Endothelial cell of umbilical vein (primary cell): ENCODE data around the gene FRK. TPM values are rescaled to one million over a fixed set of nuclear protein-coding genes. Genes with fewer than 3 reads are reported as not detected.

Experiments used
- BruUV-seq: library from RNA; stranded (reverse); fragments of 400-500 nt; replicated peaks from 2 replicates; lab custom pipeline; 2021; lab: Mats Ljungman, UMichigan
- CTCF ChIA-PET: fragments of 300-600, 350-600 bp; sonication (Branson Sonifier 250); formaldehyde crosslinking; loops from one replicate; lab custom pipeline; 2021; ENCODE audit warnings: antibody characterized with exemption, inconsistent platforms; lab: Charles Lee
- POLR2A ChIA-PET: fragments of 300-600, 350-600 bp; sonication (Branson Sonifier 250); formaldehyde crosslinking; loops from one replicate; lab custom pipeline; 2021; ENCODE audit warnings: antibody characterized with exemption, inconsistent platforms; lab: Charles Lee
- DNase-seq: peaks from one replicate; pipeline ENCODE4 v3.0.0-alpha.2; 2011; ENCODE audit warnings: low read depth, low spot score
- FAIRE-seq: peaks from 2 replicates; lab custom pipeline; 2011; peaks lifted over from hg19 to GRCh38; lab: Jason Lieb, UNC
- H2AFZ ChIP-seq: 2 replicates; pipeline ENCODE4 v1.6.0; 2012; ENCODE audit warnings: low read depth, low read length, control low read depth, inconsistent platforms
- H3K27ac ChIP-seq: 2 replicates; pipeline ENCODE4 v1.5.1; 2011; ENCODE audit warnings: low read depth, mild to moderate bottlenecking, control low read depth, low read length, moderate library complexity; ENCODE audit not compliant: insufficient read depth
- H3K27me3 ChIP-seq, 2 experiments: 2 replicates each; pipeline versions ENCODE4 v1.6.0 to v1.6.1; 2011; ENCODE audit warnings: low read length in 2 of 2, mixed read lengths in 1 of 2; ENCODE audit not compliant: control insufficient read depth in 2 of 2, insufficient read depth in 2 of 2
- H3K36me3 ChIP-seq, 2 experiments: 2 replicates in 1 of 2; 3 replicates in 1 of 2; pipeline ENCODE4 v1.5.1; 2011; ENCODE audit warnings: low read length in 2 of 2, mild to moderate bottlenecking in 1 of 2, moderate library complexity in 1 of 2; ENCODE audit not compliant: control insufficient read depth in 2 of 2, insufficient read depth in 2 of 2; ENCODE audit errors: extremely low read depth in 1 of 2
- H3K4me1 ChIP-seq: 3 replicates; pipeline ENCODE4 v1.5.1; 2011; ENCODE audit warnings: mild to moderate bottlenecking, low read length; ENCODE audit not compliant: control insufficient read depth, insufficient read depth; ENCODE audit errors: extremely low read depth
- H3K4me2 ChIP-seq: 2 replicates; pipeline ENCODE4 v1.6.1; 2011; ENCODE audit warnings: low read length, control low read depth, mixed read lengths; ENCODE audit not compliant: insufficient read depth
- H3K4me3 ChIP-seq, 3 experiments: fragments of 200-600 bp in 1 of 3; sonication (generic), shearing (Covaris generic) in 1 of 3; replicated peaks in 1 of 3; 2 replicates each; pipeline ENCODE4 v1.5.1; 2011 to 2016; ENCODE audit warnings: control low read depth in 3 of 3, low read length in 3 of 3, mild to moderate bottlenecking in 2 of 3, inconsistent platforms in 1 of 3, low read depth in 1 of 3, moderate library complexity in 1 of 3; ENCODE audit not compliant: insufficient read depth in 1 of 3
- H3K79me2 ChIP-seq: 2 replicates; pipeline ENCODE4 v1.6.0; 2012; ENCODE audit warnings: low read length, inconsistent platforms; ENCODE audit not compliant: control insufficient read depth, insufficient read depth
- H3K9ac ChIP-seq: replicated peaks from 2 replicates; pipeline ENCODE3; 2011; ENCODE audit warnings: low read length, control low read depth; ENCODE audit not compliant: insufficient read depth; ENCODE audit errors: extremely low read depth
- H3K9me1 ChIP-seq: replicated peaks from 3 replicates; pipeline ENCODE4 v1.6.0; 2011; ENCODE audit warnings: mild to moderate bottlenecking, low read length; ENCODE audit not compliant: control insufficient read depth, insufficient read depth; ENCODE audit errors: extremely low read depth
- H3K9me3 ChIP-seq: replicated peaks from 2 replicates; pipeline ENCODE4 v1.5.1; 2012; ENCODE audit warnings: low read length, inconsistent platforms; ENCODE audit not compliant: control insufficient read depth, insufficient read depth
- H4K20me1 ChIP-seq: replicated peaks from 2 replicates; pipeline ENCODE3; 2011; ENCODE audit warnings: mild to moderate bottlenecking, low read length; ENCODE audit not compliant: control insufficient read depth, insufficient read depth; ENCODE audit errors: extremely low read depth
- EZH2 ChIP-seq: IDR thresholded peaks from 2 replicates; pipeline ENCODE4 v1.6.1; 2012; ENCODE audit warnings: borderline replicate concordance, low read depth, mild to moderate bottlenecking, moderate library complexity, low read length, inconsistent platforms; ENCODE audit not compliant: severe bottlenecking
- FOS ChIP-seq: IDR thresholded peaks from 2 replicates; pipeline ENCODE4 v1.6.1; 2011; ENCODE audit warnings: mild to moderate bottlenecking, low read length, moderate library complexity, borderline replicate concordance; ENCODE audit not compliant: insufficient read depth
- GATA2 ChIP-seq: IDR thresholded peaks from 2 replicates; pipeline ENCODE4 v1.7.0; 2011; ENCODE audit warnings: low read depth, mild to moderate bottlenecking, moderate library complexity, mixed read lengths, low read length; ENCODE audit not compliant: insufficient read length, insufficient read depth
- JUN ChIP-seq: IDR thresholded peaks from 2 replicates; pipeline ENCODE4 v1.6.1; 2011; ENCODE audit warnings: borderline replicate concordance, low read depth; ENCODE audit not compliant: insufficient read length, insufficient read depth
- MYC ChIP-seq: IDR thresholded peaks from one replicate; pipeline ENCODE4 v1.6.1; 2011; ENCODE audit warnings: mild to moderate bottlenecking, low read depth, low read length
- POLR2A ChIP-seq: IDR thresholded peaks from 2 replicates; pipeline ENCODE4 v1.6.1; 2012; ENCODE audit warnings: low read depth, mild to moderate bottlenecking, control low read depth, low read length
- POLR2AphosphoS5 ChIP-seq: IDR thresholded peaks from 2 replicates; pipeline ENCODE4 v1.6.1; 2012; ENCODE audit warnings: low read depth, mild to moderate bottlenecking, control low read depth, low read length, moderate library complexity; ENCODE audit not compliant: insufficient read depth
- dilution Hi-C: fragments of 300-500 bp; cut with MboI; formaldehyde crosslinking; loops from one replicate; pipeline ENCODE4 v1.15.0; 2019; ENCODE audit warnings: low sequenced_read_pairs; ENCODE audit not compliant: extremely low pct_ligation_motif_present
- intact Hi-C: fragments of 100-400 bp; cut with micrococcal nuclease; formaldehyde crosslinking; loops from one replicate; pipeline ENCODE4 v1.10.0; 2022
- polyA plus RNA-seq, 4 experiments: library from polyadenylated mRNA; depleted of rRNA in 3 of 4; stranded (reverse) in 3 of 4; unstranded in 1 of 4; fragments of >200 nt; gene quantifications; 2 replicates each; pipeline versions ENCODE4 v1.2.1 to v1.2.3, GENCODE V29; 2011 to 2012; ENCODE audit warnings: missing spikeins in 1 of 4
- total RNA-seq: library from RNA; stranded (reverse); gene quantifications from 2 replicates; pipeline ENCODE4 v1.2.3, GENCODE V29; 2021
- TF ChIP-seq, protein P1 (sequence below), 2 donors: IDR thresholded peaks; 1 replicate in 1 of 2; 2 replicates in 1 of 2; pipeline ENCODE4 v1.5.1; 2011; ENCODE audit warnings: low read length in 2 of 2, mild to moderate bottlenecking in 2 of 2, moderate library complexity in 2 of 2, control low read depth in 1 of 2, inconsistent platforms in 1 of 2, low read depth in 1 of 2; ENCODE audit not compliant: insufficient read depth in 1 of 2; ENCODE audit errors: extremely low read depth in 1 of 2
- TF ChIP-seq, protein P2 (sequence below): IDR thresholded peaks from 2 replicates; pipeline ENCODE4 v1.6.1; 2011; ENCODE audit not compliant: insufficient read depth, insufficient read length

The FRK gene
- total and polyA plus RNA-seq, 2 donors (not counting 3 experiments of a cell fraction or from before 2014, with no cell fraction given), result 0.01 TPM; not detected in 1

DNA sequence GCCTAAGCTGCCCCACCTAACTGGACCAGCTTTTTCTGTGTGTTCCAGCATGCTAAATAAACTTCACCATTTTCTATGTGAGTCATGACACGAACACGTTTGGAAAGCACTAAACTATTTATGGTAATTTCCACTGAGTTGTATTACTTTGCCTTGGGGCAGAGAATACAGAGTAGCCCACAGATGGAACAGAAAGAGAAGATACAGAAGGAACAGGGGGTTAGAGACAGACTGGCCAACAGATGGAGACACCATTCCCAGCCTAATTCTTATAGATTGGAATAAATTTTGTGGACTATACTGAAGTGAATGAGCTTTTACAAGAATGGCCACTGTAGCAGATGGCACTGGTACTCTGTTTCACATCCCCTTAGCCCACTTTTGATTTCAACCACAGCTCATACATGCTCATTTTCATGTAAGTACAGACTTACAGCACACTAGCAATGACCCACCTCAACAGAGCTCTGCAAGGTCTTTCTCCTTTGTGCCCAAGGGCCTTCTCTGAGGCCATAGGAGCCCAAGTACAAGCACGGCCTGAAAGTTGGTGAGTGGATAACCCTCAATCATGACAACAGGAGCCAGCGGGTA is 26.8 kb upstream of the FRK start:
- no peak for FAIRE-seq
- Histone ChIP-seq H3K9me3 (no peaks in the 10 kb centered on the region), H2AFZ (no peak overlapping the region), H3K79me2 (no peaks in the 10 kb centered on the region), H3K27ac (no peak overlapping the region), H3K9me1 (no peaks in the 10 kb centered on the region), H4K20me1 (no peaks in the 10 kb centered on the region), H3K4me2 (no peak overlapping the region), H3K9ac (no peak overlapping the region), H3K4me1 (no peaks in the 10 kb centered on the region), H3K4me3 (no peak overlapping the region), H3K27me3 (peaks cover 0 to 4% of the 10 kb centered on the region in 2 experiments), H3K36me3 (no peaks in the 10 kb centered on the region)
- no peak for DNase-seq
- ChIA-PET POLR2A (no interaction called here), CTCF (interaction anchor here (0.8 to 1.5 kb wide), 4 partner anchors 10 to 77 kb away, joined by 3 to 5 read pairs (median 4); no protein-coding TSS in a partner anchor)
- BruUV-seq, result no TSS peak
- dilution Hi-C loops (no loop called here), intact Hi-C loops (no loop called here)
- no peak for TF ChIP-seq JUN
- no peak for TF ChIP-seq MYC
- TF ChIP-seq, protein P1, sequence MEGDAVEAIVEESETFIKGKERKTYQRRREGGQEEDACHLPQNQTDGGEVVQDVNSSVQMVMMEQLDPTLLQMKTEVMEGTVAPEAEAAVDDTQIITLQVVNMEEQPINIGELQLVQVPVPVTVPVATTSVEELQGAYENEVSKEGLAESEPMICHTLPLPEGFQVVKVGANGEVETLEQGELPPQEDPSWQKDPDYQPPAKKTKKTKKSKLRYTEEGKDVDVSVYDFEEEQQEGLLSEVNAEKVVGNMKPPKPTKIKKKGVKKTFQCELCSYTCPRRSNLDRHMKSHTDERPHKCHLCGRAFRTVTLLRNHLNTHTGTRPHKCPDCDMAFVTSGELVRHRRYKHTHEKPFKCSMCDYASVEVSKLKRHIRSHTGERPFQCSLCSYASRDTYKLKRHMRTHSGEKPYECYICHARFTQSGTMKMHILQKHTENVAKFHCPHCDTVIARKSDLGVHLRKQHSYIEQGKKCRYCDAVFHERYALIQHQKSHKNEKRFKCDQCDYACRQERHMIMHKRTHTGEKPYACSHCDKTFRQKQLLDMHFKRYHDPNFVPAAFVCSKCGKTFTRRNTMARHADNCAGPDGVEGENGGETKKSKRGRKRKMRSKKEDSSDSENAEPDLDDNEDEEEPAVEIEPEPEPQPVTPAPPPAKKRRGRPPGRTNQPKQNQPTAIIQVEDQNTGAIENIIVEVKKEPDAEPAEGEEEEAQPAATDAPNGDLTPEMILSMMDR (IDR thresholded peaks at IDR 0.05; ENCODE audit: extremely low read depth in 1 of 2, insufficient read depth in 1 of 2, low read depth in 1 of 2, low read length in 2 of 2), result no peak
- no peak for TF ChIP-seq POLR2AphosphoS5
- TF ChIP-seq FOS, result no peak
- no peak for TF ChIP-seq POLR2A
- TF ChIP-seq, protein P2, sequence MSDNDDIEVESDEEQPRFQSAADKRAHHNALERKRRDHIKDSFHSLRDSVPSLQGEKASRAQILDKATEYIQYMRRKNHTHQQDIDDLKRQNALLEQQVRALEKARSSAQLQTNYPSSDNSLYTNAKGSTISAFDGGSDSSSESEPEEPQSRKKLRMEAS, result no peak
- no peak for TF ChIP-seq GATA2
- no peak for TF ChIP-seq EZH2
